Measurements from ENCODE around the gene BCAS3. TPM values are rescaled to one million over a fixed set of nuclear protein-coding genes. Genes with fewer than 3 reads are reported as not detected.

BCAS3 gene
- total and polyA plus RNA-seq, 2 donors = 6.9 to 12.4 TPM

GRCh38 chr17:61201211-61201610 is 523.6 kb downstream of the BCAS3 start:
- Histone ChIP-seq H3K9me3 (ENCODE audit: control insufficient read depth in 2 of 2, insufficient read depth in 1 of 2, low read length in 1 of 2) (no peaks in the 10 kb centered on the region), H3K4me3 (ENCODE audit: low read length in 2 of 2) (no peak overlapping the region), H3K27me3 (ENCODE audit: control insufficient read depth in 2 of 2, insufficient read depth in 1 of 2, low read length in 1 of 2) (no peaks in the 10 kb centered on the region), H3K4me1 (ENCODE audit: control insufficient read depth in 2 of 2, insufficient read depth in 2 of 2, low read length in 2 of 2) (no peaks in the 10 kb centered on the region), H3K36me3 (ENCODE audit: control insufficient read depth in 2 of 2, insufficient read depth in 2 of 2, low read length in 1 of 2) (no peaks in the 10 kb centered on the region), H3K27ac (ENCODE audit: low read depth in 1 of 2, low read length in 1 of 2) (no peak overlapping the region)
- no peak for DNase-seq (ENCODE audit: low read depth in 6 of 9, low spot score in 9 of 9)
- 92% methylated on average over 3 of the region's 3 CpGs for WGBS

GRCh38 chr17:61202564-61202963 is 524.9 kb downstream of the BCAS3 start:
- Histone ChIP-seq H3K27me3 (ENCODE audit: control insufficient read depth in 2 of 2, insufficient read depth in 1 of 2, low read length in 1 of 2) (no peaks in the 10 kb centered on the region), H3K9me3 (ENCODE audit: control insufficient read depth in 2 of 2, insufficient read depth in 1 of 2, low read length in 1 of 2) (no peaks in the 10 kb centered on the region), H3K36me3 (ENCODE audit: control insufficient read depth in 2 of 2, insufficient read depth in 2 of 2, low read length in 1 of 2) (no peaks in the 10 kb centered on the region), H3K4me1 (ENCODE audit: control insufficient read depth in 2 of 2, insufficient read depth in 2 of 2, low read length in 2 of 2) (no peaks in the 10 kb centered on the region), H3K27ac (ENCODE audit: low read depth in 1 of 2, low read length in 1 of 2) (no peak overlapping the region), H3K4me3 (ENCODE audit: low read length in 2 of 2) (no peak overlapping the region)
- DNase-seq (ENCODE audit: low read depth in 6 of 9, low spot score in 9 of 9) = no peak
- 100% methylated on average over 2 of the region's 2 CpGs for WGBS

- no peak overlapping the region for H3K4me3 ChIP-seq (ENCODE audit: low read length in 2 of 2)
- H3K27me3 ChIP-seq (ENCODE audit: control insufficient read depth in 2 of 2, insufficient read depth in 1 of 2, low read length in 1 of 2) = no peaks in the 10 kb centered on the region
- no peaks in the 10 kb centered on the region for H3K4me1 ChIP-seq (ENCODE audit: control insufficient read depth in 2 of 2, insufficient read depth in 2 of 2, low read length in 2 of 2)
- no peaks in the 10 kb centered on the region for H3K9me3 ChIP-seq (ENCODE audit: control insufficient read depth in 2 of 2, insufficient read depth in 1 of 2, low read length in 1 of 2)
- H3K27ac ChIP-seq (ENCODE audit: low read depth in 1 of 2, low read length in 1 of 2) = no peak overlapping the region
- H3K36me3 ChIP-seq (ENCODE audit: control insufficient read depth in 2 of 2, insufficient read depth in 2 of 2, low read length in 1 of 2) = no peaks in the 10 kb centered on the region
- no peak for DNase-seq (ENCODE audit: low read depth in 6 of 9, low spot score in 9 of 9)
- WGBS = 92% methylated on average over 7 of the region's 7 CpGs
Observed at GRCh38 chr17:61203671-61204131, 526.0 kb downstream of the BCAS3 start.

- Histone ChIP-seq H3K27ac (ENCODE audit: low read depth in 1 of 2, low read length in 1 of 2) (no peak overlapping the region), H3K4me3 (ENCODE audit: low read length in 2 of 2) (no peak overlapping the region), H3K36me3 (ENCODE audit: control insufficient read depth in 2 of 2, insufficient read depth in 2 of 2, low read length in 1 of 2) (no peaks in the 10 kb centered on the region), H3K4me1 (ENCODE audit: control insufficient read depth in 2 of 2, insufficient read depth in 2 of 2, low read length in 2 of 2) (no peaks in the 10 kb centered on the region), H3K27me3 (ENCODE audit: control insufficient read depth in 2 of 2, insufficient read depth in 1 of 2, low read length in 1 of 2) (no peaks in the 10 kb centered on the region), H3K9me3 (ENCODE audit: control insufficient read depth in 2 of 2, insufficient read depth in 1 of 2, low read length in 1 of 2) (no peaks in the 10 kb centered on the region)
- 97% methylated on average over 5 of the region's 5 CpGs for WGBS
- no peak for DNase-seq (ENCODE audit: low read depth in 6 of 9, low spot score in 9 of 9)
Observed at GRCh38 chr17:61204456-61204855, 526.8 kb downstream of the BCAS3 start.

- Histone ChIP-seq H3K27ac (ENCODE audit: low read depth in 1 of 2, low read length in 1 of 2) (no peak overlapping the region), H3K27me3 (ENCODE audit: control insufficient read depth in 2 of 2, insufficient read depth in 1 of 2, low read length in 1 of 2) (no peaks in the 10 kb centered on the region), H3K4me1 (ENCODE audit: control insufficient read depth in 2 of 2, insufficient read depth in 2 of 2, low read length in 2 of 2) (no peaks in the 10 kb centered on the region), H3K9me3 (ENCODE audit: control insufficient read depth in 2 of 2, insufficient read depth in 1 of 2, low read length in 1 of 2) (no peaks in the 10 kb centered on the region), H3K4me3 (ENCODE audit: low read length in 2 of 2) (no peak overlapping the region), H3K36me3 (ENCODE audit: control insufficient read depth in 2 of 2, insufficient read depth in 2 of 2, low read length in 1 of 2) (no peaks in the 10 kb centered on the region)
- DNase-seq (ENCODE audit: low read depth in 6 of 9, low spot score in 9 of 9) = no peak
- 99% methylated on average over 3 of the region's 3 CpGs for WGBS
Observed at GRCh38 chr17:61205401-61205800, 527.8 kb downstream of the BCAS3 start.

GRCh38 chr17:61205931-61206330 is 528.3 kb downstream of the BCAS3 start:
- Histone ChIP-seq H3K27ac (ENCODE audit: low read depth in 1 of 2, low read length in 1 of 2) (no peak overlapping the region), H3K4me3 (ENCODE audit: low read length in 2 of 2) (no peak overlapping the region), H3K9me3 (ENCODE audit: control insufficient read depth in 2 of 2, insufficient read depth in 1 of 2, low read length in 1 of 2) (no peaks in the 10 kb centered on the region), H3K4me1 (ENCODE audit: control insufficient read depth in 2 of 2, insufficient read depth in 2 of 2, low read length in 2 of 2) (no peaks in the 10 kb centered on the region), H3K27me3 (ENCODE audit: control insufficient read depth in 2 of 2, insufficient read depth in 1 of 2, low read length in 1 of 2) (no peaks in the 10 kb centered on the region), H3K36me3 (ENCODE audit: control insufficient read depth in 2 of 2, insufficient read depth in 2 of 2, low read length in 1 of 2) (no peaks in the 10 kb centered on the region)
- WGBS = 98% methylated on average over 4 of the region's 4 CpGs
- DNase-seq (ENCODE audit: low read depth in 6 of 9, low spot score in 9 of 9) = no peak

GRCh38 chr17:61206922-61207321 is 529.3 kb downstream of the BCAS3 start:
- no peak for DNase-seq (ENCODE audit: low read depth in 6 of 9, low spot score in 9 of 9)
- WGBS = over 99% methylated on average over 5 of the region's 5 CpGs
- Histone ChIP-seq H3K4me3 (ENCODE audit: low read length in 2 of 2) (no peak overlapping the region), H3K27me3 (ENCODE audit: control insufficient read depth in 2 of 2, insufficient read depth in 1 of 2, low read length in 1 of 2) (no peaks in the 10 kb centered on the region), H3K9me3 (ENCODE audit: control insufficient read depth in 2 of 2, insufficient read depth in 1 of 2, low read length in 1 of 2) (no peaks in the 10 kb centered on the region), H3K36me3 (ENCODE audit: control insufficient read depth in 2 of 2, insufficient read depth in 2 of 2, low read length in 1 of 2) (no peaks in the 10 kb centered on the region), H3K27ac (ENCODE audit: low read depth in 1 of 2, low read length in 1 of 2) (no peak overlapping the region), H3K4me1 (ENCODE audit: control insufficient read depth in 2 of 2, insufficient read depth in 2 of 2, low read length in 2 of 2) (no peaks in the 10 kb centered on the region)

- no peak for DNase-seq (ENCODE audit: low read depth in 6 of 9, low spot score in 9 of 9)
- H3K4me3 ChIP-seq (ENCODE audit: low read length in 2 of 2) = no peak overlapping the region
- H3K4me1 ChIP-seq (ENCODE audit: control insufficient read depth in 2 of 2, insufficient read depth in 2 of 2, low read length in 2 of 2) = no peaks in the 10 kb centered on the region
- 83% methylated on average over 6 of the region's 6 CpGs for WGBS
- no peaks in the 10 kb centered on the region for H3K36me3 ChIP-seq (ENCODE audit: control insufficient read depth in 2 of 2, insufficient read depth in 2 of 2, low read length in 1 of 2)
- H3K27ac ChIP-seq (ENCODE audit: low read depth in 1 of 2, low read length in 1 of 2) = no peak overlapping the region
- H3K27me3 ChIP-seq (ENCODE audit: control insufficient read depth in 2 of 2, insufficient read depth in 1 of 2, low read length in 1 of 2) = no peaks in the 10 kb centered on the region
- H3K9me3 ChIP-seq (ENCODE audit: control insufficient read depth in 2 of 2, insufficient read depth in 1 of 2, low read length in 1 of 2) = no peaks in the 10 kb centered on the region
Observed at GRCh38 chr17:61208301-61209105, 530.9 kb downstream of the BCAS3 start.

- no peaks in the 10 kb centered on the region for H3K9me3 ChIP-seq (ENCODE audit: control insufficient read depth in 2 of 2, insufficient read depth in 1 of 2, low read length in 1 of 2)
- WGBS = 97% methylated on average over 4 of the region's 4 CpGs
- no peaks in the 10 kb centered on the region for H3K36me3 ChIP-seq (ENCODE audit: control insufficient read depth in 2 of 2, insufficient read depth in 2 of 2, low read length in 1 of 2)
- H3K27ac ChIP-seq (ENCODE audit: low read depth in 1 of 2, low read length in 1 of 2) = no peak overlapping the region
- no peak for DNase-seq (ENCODE audit: low read depth in 6 of 9, low spot score in 9 of 9)
- no peaks in the 10 kb centered on the region for H3K4me1 ChIP-seq (ENCODE audit: control insufficient read depth in 2 of 2, insufficient read depth in 2 of 2, low read length in 2 of 2)
- no peaks in the 10 kb centered on the region for H3K27me3 ChIP-seq (ENCODE audit: control insufficient read depth in 2 of 2, insufficient read depth in 1 of 2, low read length in 1 of 2)
- H3K4me3 ChIP-seq (ENCODE audit: low read length in 2 of 2) = no peak overlapping the region
Observed at GRCh38 chr17:61209106-61209439, 531.4 kb downstream of the BCAS3 start.
